ENCODE data around the gene UNC50.

DNA sequence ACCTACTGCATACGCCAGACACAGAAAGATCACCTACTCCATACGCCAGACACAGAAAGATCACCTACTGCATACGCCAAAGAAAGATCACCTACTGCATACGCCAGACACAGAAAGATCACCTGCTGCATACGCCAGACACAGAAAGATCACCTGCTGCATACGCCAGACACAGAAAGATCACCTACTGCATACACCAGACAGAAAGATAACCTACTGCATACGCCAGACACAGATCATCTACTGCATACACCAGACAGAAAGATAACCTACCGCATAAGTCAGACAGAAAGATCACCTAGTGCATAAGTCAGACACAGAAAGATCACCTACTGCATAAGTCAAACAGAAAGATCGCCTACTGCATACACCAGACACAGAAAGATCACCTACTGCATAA is 25.9 kb upstream of the UNC50 start:
- TF ChIP-seq, protein P1, sequence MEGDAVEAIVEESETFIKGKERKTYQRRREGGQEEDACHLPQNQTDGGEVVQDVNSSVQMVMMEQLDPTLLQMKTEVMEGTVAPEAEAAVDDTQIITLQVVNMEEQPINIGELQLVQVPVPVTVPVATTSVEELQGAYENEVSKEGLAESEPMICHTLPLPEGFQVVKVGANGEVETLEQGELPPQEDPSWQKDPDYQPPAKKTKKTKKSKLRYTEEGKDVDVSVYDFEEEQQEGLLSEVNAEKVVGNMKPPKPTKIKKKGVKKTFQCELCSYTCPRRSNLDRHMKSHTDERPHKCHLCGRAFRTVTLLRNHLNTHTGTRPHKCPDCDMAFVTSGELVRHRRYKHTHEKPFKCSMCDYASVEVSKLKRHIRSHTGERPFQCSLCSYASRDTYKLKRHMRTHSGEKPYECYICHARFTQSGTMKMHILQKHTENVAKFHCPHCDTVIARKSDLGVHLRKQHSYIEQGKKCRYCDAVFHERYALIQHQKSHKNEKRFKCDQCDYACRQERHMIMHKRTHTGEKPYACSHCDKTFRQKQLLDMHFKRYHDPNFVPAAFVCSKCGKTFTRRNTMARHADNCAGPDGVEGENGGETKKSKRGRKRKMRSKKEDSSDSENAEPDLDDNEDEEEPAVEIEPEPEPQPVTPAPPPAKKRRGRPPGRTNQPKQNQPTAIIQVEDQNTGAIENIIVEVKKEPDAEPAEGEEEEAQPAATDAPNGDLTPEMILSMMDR (optimal IDR thresholded peaks at IDR 0.05 in 1 of 3, IDR thresholded peaks at IDR 0.05 in 1 of 3, conservative IDR thresholded peaks at IDR 0.05 in 1 of 3; ENCODE audit: extremely low read depth in 1 of 3, insufficient read depth in 2 of 3, low read length in 3 of 3): no peak
- no peak for TF ChIP-seq EZH2 (IDR thresholded peaks at IDR 0.05; ENCODE audit: low read length)

Measured in keratinocyte (primary cell).